PC-3 (cell line): ENCODE data around the gene AQP10. TPM values are rescaled to one million over a fixed set of nuclear protein-coding genes. Genes with fewer than 3 reads are reported as not detected.

Experiments used
- ATAC-seq: fragments of 200-7000 bp; cut with Tn5 transposase; 2 replicates; pipeline ENCODE4 v1.9.1; 2020; ENCODE audit warnings: mild to moderate bottlenecking, moderate library complexity
- BruUV-seq: library from RNA; stranded (reverse); fragments of 400-500 nt; replicated peaks from 2 replicates; lab custom pipeline; 2021; lab: Mats Ljungman, UMichigan
- CTCF ChIA-PET: fragments of 300-600 bp; sonication (Branson Sonifier 250); formaldehyde crosslinking; loops from one replicate; lab custom pipeline; 2022; ENCODE audit warnings: antibody characterized with exemption; lab: Charles Lee
- POLR2A ChIA-PET: fragments of 300-600 bp; sonication (Branson Sonifier 250); formaldehyde crosslinking; loops from one replicate; lab custom pipeline; 2022; ENCODE audit warnings: antibody characterized with exemption; ENCODE audit not compliant: unreplicated experiment; lab: Charles Lee
- DNase-seq: peaks from one replicate; pipeline ENCODE4 v3.0.0-alpha.2; 2015
- H2AFZ ChIP-seq: fragments of 300-600 bp; sonication (generic); 2 replicates; pipeline ENCODE4 v1.6.0; 2016; ENCODE audit warnings: antibody characterized with exemption, low read length
- H3F3A ChIP-seq: fragments of 300-600 bp; sonication (generic); one replicate; pipeline ENCODE4 v1.6.0; 2017; ENCODE audit warnings: antibody characterized with exemption, low read length, control low read depth, mild to moderate bottlenecking; ENCODE audit not compliant: unreplicated experiment
- H3K27ac ChIP-seq: fragments of 300-600 bp; sonication (generic); 2 replicates; pipeline ENCODE4 v1.5.1; 2016; ENCODE audit warnings: mild to moderate bottlenecking, low read length
- H3K27me3 ChIP-seq: fragments of 300-600 bp; sonication (generic); 2 replicates; pipeline ENCODE4 v1.6.1; 2016; ENCODE audit warnings: low read length, mixed read lengths
- H3K36me3 ChIP-seq: fragments of 300-600 bp; sonication (generic); 2 replicates; pipeline ENCODE4 v1.6.1; 2016; ENCODE audit warnings: low read depth, mixed run types, low read length, mixed read lengths
- H3K4me1 ChIP-seq: fragments of 300-600 bp; sonication (generic); 2 replicates; pipeline ENCODE4 v1.5.1; 2016; ENCODE audit warnings: low read length; ENCODE audit not compliant: insufficient read depth
- H3K4me2 ChIP-seq: fragments of 300-600 bp; sonication (generic); 2 replicates; pipeline ENCODE4 v1.6.0; 2016; ENCODE audit warnings: low read length
- H3K4me3 ChIP-seq: fragments of 300-600 bp; sonication (generic); 2 replicates; pipeline ENCODE4 v1.5.1; 2016; ENCODE audit warnings: mild to moderate bottlenecking, low read length, mixed read lengths
- H3K79me2 ChIP-seq: fragments of 300-600 bp; sonication (generic); 2 replicates; pipeline ENCODE4 v1.6.1; 2017; ENCODE audit warnings: low read length, mixed read lengths
- H3K9ac ChIP-seq: fragments of 300-600 bp; sonication (generic); 2 replicates; pipeline ENCODE4 v1.6.0; 2016; ENCODE audit warnings: mild to moderate bottlenecking, low read length
- H3K9me2 ChIP-seq: fragments of 300-600 bp; sonication (generic); replicated peaks from 2 replicates; pipeline ENCODE4 v1.6.1; 2016; ENCODE audit warnings: mixed run types, low read length, mixed read lengths
- H3K9me3 ChIP-seq: fragments of 300-600 bp; sonication (generic); 2 replicates; pipeline ENCODE4 v1.6.1; 2016; ENCODE audit warnings: low read length, mixed read lengths
- H4K20me1 ChIP-seq: fragments of 300-600 bp; sonication (generic); 2 replicates; pipeline ENCODE4 v1.6.1; 2016; ENCODE audit warnings: low read length, mixed read lengths
- CTCF ChIP-seq: fragments of 300-600 bp; sonication (generic); conservative IDR thresholded peaks from 2 replicates; pipeline ENCODE4 v1.5.1; 2017; ENCODE audit warnings: antibody characterized with exemption, low read depth, mild to moderate bottlenecking, low read length
- EZH2 ChIP-seq: fragments of 300-600 bp; sonication (generic); IDR thresholded peaks from one replicate; pipeline ENCODE4 v1.6.1; 2017; ENCODE audit warnings: antibody characterized with exemption, mild to moderate bottlenecking, low read length; ENCODE audit not compliant: unreplicated experiment
- EZH2phosphoT487 ChIP-seq: fragments of 300-600 bp; sonication (generic); IDR thresholded peaks from 2 replicates; pipeline ENCODE4 v1.6.1; 2018; ENCODE audit warnings: mild to moderate bottlenecking, antibody characterized with exemption, low read length, borderline replicate concordance
- intact Hi-C: fragments of 100-400 bp; cut with micrococcal nuclease; formaldehyde crosslinking; loops from 2 replicates; pipeline ENCODE4 v1.9.0; 2023
- total RNA-seq: library from RNA; depleted of rRNA; stranded (reverse); fragments of >200 nt; gene quantifications from 2 replicates; pipeline ENCODE4 v1.2.3, GENCODE V29; 2014

The AQP10 gene
- total RNA-seq, 1 experiment from 2014 or later: not detected

- H3K4me3 ChIP-seq: no peak overlapping the region
- TF ChIP-seq CTCF: no peak
- H3K9me2 ChIP-seq: no peaks in the 10 kb centered on the region
- H4K20me1 ChIP-seq: no peaks in the 10 kb centered on the region
- H3K79me2 ChIP-seq: no peaks in the 10 kb centered on the region
- no peak overlapping the region for H3K9ac ChIP-seq
- H3K27ac ChIP-seq: no peak overlapping the region
- BruUV-seq: no TSS peak
- intact Hi-C loops: no loop called here
- DNase-seq (no peak), ATAC-seq (no peak)
- H3K36me3 ChIP-seq: peaks cover 16% of the 10 kb centered on the region
- H3K4me1 ChIP-seq: 0 out of 2 replicates have a peak, but pooled peaks cover 2% of the 10 kb centered on the region
- H3F3A ChIP-seq: no peaks in the 10 kb centered on the region
- POLR2A ChIA-PET: no interaction called here
- CTCF ChIA-PET: no interaction called here
- H3K27me3 ChIP-seq: no peaks in the 10 kb centered on the region
- H3K9me3 ChIP-seq: no peaks in the 10 kb centered on the region
- no peak overlapping the region for H3K4me2 ChIP-seq
- H2AFZ ChIP-seq: no peak overlapping the region
Measured at GRCh38 chr1:154342132-154342531, 21.2 kb downstream of the AQP10 start.

- H3K4me2 ChIP-seq: no peak overlapping the region
- H3K36me3 ChIP-seq: peaks cover 16% of the 10 kb centered on the region
- no peak for ATAC-seq
- no peaks in the 10 kb centered on the region for H3K27me3 ChIP-seq
- ChIA-PET CTCF (no interaction called here), POLR2A (no interaction called here)
- 0 out of 2 replicates have a peak, but pooled peaks cover 4% of the 10 kb centered on the region for H3K4me1 ChIP-seq
- intact Hi-C loops: no loop called here
- H3K79me2 ChIP-seq: no peaks in the 10 kb centered on the region
- no peak overlapping the region for H2AFZ ChIP-seq
- H3K9me2 ChIP-seq: no peaks in the 10 kb centered on the region
- DNase-seq: no peak
- no peak overlapping the region for H3K27ac ChIP-seq
- H3F3A ChIP-seq: no peaks in the 10 kb centered on the region
- H3K9ac ChIP-seq: no peak overlapping the region
- TF ChIP-seq EZH2 (no peak), CTCF (no peak), EZH2phosphoT487 (no peak)
- BruUV-seq: no TSS peak
- no peaks in the 10 kb centered on the region for H4K20me1 ChIP-seq
- no peaks in the 10 kb centered on the region for H3K9me3 ChIP-seq
- H3K4me3 ChIP-seq: no peak overlapping the region
Measured at GRCh38 chr1:154342836-154343472, 22.1 kb downstream of the AQP10 start.
